Testis (tissue), 3 donors: ENCODE results near the gene CXCR1. TPM values are rescaled to one million over a fixed set of nuclear protein-coding genes. Genes with fewer than 3 reads are reported as not detected.

Source experiments
- polyA plus RNA-seq: library from polyadenylated mRNA; stranded (reverse); fragments of 350-450 nt; fragmentation: Illumina TruSeq; extraction: RNeasy Lipid Tissue Mini Kit (QIAGEN cat#74804); gene quantifications from one replicate; pipeline ENCODE4 v1.2.3, GENCODE V29; 2014; ENCODE audit warnings: low read depth, low replicate concordance; ENCODE audit not compliant: insufficient read depth
- total RNA-seq, 2 donors: library from RNA; depleted of rRNA; stranded (reverse); fragments of >200 nt; gene quantifications; one replicate each; pipeline ENCODE4 v1.2.3, GENCODE V29; 2016

Gene CXCR1
- total and polyA plus RNA-seq, 3 donors from 2014 or later, result 0.16 to 0.61 TPM; not detected in 1

Other genes starting within 250 kb of the CXCR1 start
- gene TNS1, start 164.0 kb downstream of the CXCR1 start, total RNA-seq, result 100 to 1,000 TPM; 227 to 256 TPM
- 75.9 TPM for gene TNS1, start 164.0 kb downstream of the CXCR1 start, polyA plus RNA-seq
- gene RUFY4, start 97.7 kb downstream of the CXCR1 start, total RNA-seq, result under 1 TPM; 0.37 to 0.39 TPM
- 0.17 TPM for gene RUFY4, start 97.7 kb downstream of the CXCR1 start, polyA plus RNA-seq
- gene CXCR2, start 40.9 kb downstream of the CXCR1 start, total RNA-seq, result under 1 TPM in 1 of 2 donors, not detected in 1; 0.12 TPM
- gene CXCR2, start 40.9 kb downstream of the CXCR1 start, polyA plus RNA-seq, result 0.45 TPM
- 100 to 1,000 TPM; 255 to 271 TPM for gene ARPC2, start 50.2 kb upstream of the CXCR1 start, total RNA-seq
- 338 TPM for gene ARPC2, start 50.2 kb upstream of the CXCR1 start, polyA plus RNA-seq
- gene GPBAR1, start 94.1 kb upstream of the CXCR1 start, total RNA-seq, result 1 to 10 TPM; 1.5 to 1.8 TPM
- 3.4 TPM for gene GPBAR1, start 94.1 kb upstream of the CXCR1 start, polyA plus RNA-seq
- 100 to 1,000 TPM; 154 to 177 TPM for gene AAMP, start 103.2 kb upstream of the CXCR1 start, total RNA-seq
- 112 TPM for gene AAMP, start 103.2 kb upstream of the CXCR1 start, polyA plus RNA-seq
- 10 to 100 TPM; 79.3 to 84.2 TPM for gene PNKD, start 103.6 kb upstream of the CXCR1 start, total RNA-seq
- gene PNKD, start 103.6 kb upstream of the CXCR1 start, polyA plus RNA-seq, result 90.7 TPM
- gene TMBIM1, start 125.5 kb upstream of the CXCR1 start, total RNA-seq, result 10 to 100 TPM; 59.9 to 81.0 TPM
- gene TMBIM1, start 125.5 kb upstream of the CXCR1 start, polyA plus RNA-seq, result 77.6 TPM
- 1 to 10 TPM; 2.0 to 5.7 TPM for gene CATIP, start 189.9 kb upstream of the CXCR1 start, total RNA-seq
- 19.6 TPM for gene CATIP, start 189.9 kb upstream of the CXCR1 start, polyA plus RNA-seq
- 10 to 100 TPM; 12.7 to 32.3 TPM for gene SLC11A1, start 215.3 kb upstream of the CXCR1 start, total RNA-seq
- gene SLC11A1, start 215.3 kb upstream of the CXCR1 start, polyA plus RNA-seq, result 2.8 TPM
- 10 to 100 TPM; 60.7 to 87.3 TPM for gene CTDSP1, start 232.9 kb upstream of the CXCR1 start, total RNA-seq
- gene CTDSP1, start 232.9 kb upstream of the CXCR1 start, polyA plus RNA-seq, result 65.2 TPM